Measurements from ENCODE around the gene ASB1.

- no peak for TF ChIP-seq POLR2A (IDR thresholded peaks at IDR 0.05; ENCODE audit: low read depth, low read length)
- TF ChIP-seq TAF1 (IDR thresholded peaks at IDR 0.05; ENCODE audit: low read depth, low read length): no peak
- no peak for TF ChIP-seq POLR2AphosphoS5 (IDR thresholded peaks at IDR 0.05; ENCODE audit: low read depth, low read length)
- no peak for TF ChIP-seq SPI1 (IDR thresholded peaks at IDR 0.05; ENCODE audit: low read depth, low read length)
- TF ChIP-seq POU2F2 (IDR thresholded peaks at IDR 0.05; ENCODE audit: low read depth, low read length): no peak
Measured at GRCh38 chr2:238423561-238424312, 3.0 kb upstream of the ASB1 start.

Data from GM12891 (cell line).